Stimulated activated naive CD8-positive, alpha-beta T cell treated with anti-CD3 and anti-CD28 coated beads, Interleukin-15, amount 100 ng/mL, for 72 hours (primary cell): ENCODE data around the gene ARPC4.

Experiments used
- ATAC-seq: fragments of 150-1000 bp; cut with Tn5 transposase; 2 replicates; pipeline ENCODE4 v1.10.0; 2021; ENCODE audit warnings: mild to moderate bottlenecking, moderate library complexity
- DNase-seq, 2 donors: peaks; one replicate each; pipeline ENCODE4 v3.0.0; 2021 to 2022
- H3K27ac Mint-ChIP-seq, 2 donors: one replicate each; pipeline ENCODE4 v1.8.0; 2022; ENCODE audit warnings: mild to moderate bottlenecking in 2 of 2, mixed read lengths in 2 of 2, moderate library complexity in 2 of 2
- H3K27me3 Mint-ChIP-seq: one replicate; pipeline ENCODE4 v1.8.0; 2022; ENCODE audit warnings: mixed read lengths
- H3K4me1 Mint-ChIP-seq: one replicate; pipeline ENCODE4 v1.8.0; 2022; ENCODE audit warnings: mild to moderate bottlenecking, mixed read lengths
- H3K4me3 Mint-ChIP-seq, 2 donors: one replicate each; pipeline ENCODE4 v1.8.0; 2022; ENCODE audit warnings: mild to moderate bottlenecking in 2 of 2, mixed read lengths in 2 of 2, moderate library complexity in 1 of 2
- H3K9me3 Mint-ChIP-seq, 2 donors: one replicate each; pipeline ENCODE4 v1.8.0; 2022; ENCODE audit warnings: mixed read lengths in 2 of 2

Gene ARPC4

GRCh38 chr3:9780910-9781309 lies 12.0 kb upstream of the ARPC4 start:
- Mint-ChIP-seq H3K4me1 (peaks cover 77% of the 10 kb centered on the region), H3K9me3 (peaks cover 0 to 3% of the 10 kb centered on the region in 2 donors), H3K27me3 (no peaks in the 10 kb centered on the region), H3K4me3 (peak overlapping the region; percentile 68 to 74), H3K27ac (peak overlapping the region; percentile 98)
- DNase-seq (no peak), ATAC-seq (no peak)

GRCh38 chr3:9781551-9781950 lies 11.3 kb upstream of the ARPC4 start:
- no peak for ATAC-seq
- H3K4me3 Mint-ChIP-seq: no peak overlapping the region
- peak overlapping the region in 1 of 2 donors; percentile 51 for H3K27ac Mint-ChIP-seq
- H3K9me3 Mint-ChIP-seq: peaks cover 0 to 3% of the 10 kb centered on the region in 2 donors
- peaks cover 77% of the 10 kb centered on the region for H3K4me1 Mint-ChIP-seq
- no peak for DNase-seq
- H3K27me3 Mint-ChIP-seq: no peaks in the 10 kb centered on the region

DNA sequence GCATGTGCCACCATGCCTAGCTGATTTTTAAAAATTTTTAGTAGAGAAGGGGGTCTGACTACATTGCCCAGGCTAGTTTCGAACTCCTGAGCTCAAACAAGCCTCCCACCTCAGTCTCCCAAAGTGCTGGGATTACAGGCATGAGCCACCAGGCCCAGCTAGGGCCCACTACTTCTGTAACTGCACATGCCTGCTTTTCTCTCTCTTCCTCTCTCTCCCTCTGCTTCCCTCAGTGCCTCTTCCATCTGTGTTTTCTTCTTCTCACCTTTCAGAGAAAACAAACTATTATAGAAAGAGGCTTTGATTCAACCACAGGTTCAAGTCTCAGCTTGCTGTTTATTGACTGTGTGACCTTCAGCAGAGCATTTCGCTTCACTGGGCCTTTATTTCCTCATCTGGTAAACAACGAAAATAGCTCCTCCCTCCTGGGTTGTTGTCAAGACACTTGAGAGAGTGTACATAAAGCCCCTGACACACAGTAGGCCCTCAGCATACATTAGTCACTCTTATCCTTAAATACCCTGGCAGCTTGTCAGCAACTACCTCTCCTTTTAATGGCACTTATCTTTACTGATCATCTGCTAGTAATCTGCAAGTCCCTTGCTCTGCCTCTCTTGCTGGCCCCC lies 10.8 kb upstream of the ARPC4 start:
- Mint-ChIP-seq H3K27me3 (no peaks in the 10 kb centered on the region), H3K27ac (peak overlapping the region in 1 of 2 donors; percentile 51), H3K4me1 (peaks cover 77% of the 10 kb centered on the region), H3K9me3 (peaks cover 0 to 3% of the 10 kb centered on the region in 2 donors), H3K4me3 (no peak overlapping the region)
- ATAC-seq: no peak
- no peak for DNase-seq

- Mint-ChIP-seq H3K9me3 (peaks cover 0 to under 1% of the 10 kb centered on the region in 2 donors), H3K27me3 (no peaks in the 10 kb centered on the region), H3K4me1 (peaks cover 77% of the 10 kb centered on the region), H3K27ac (no peak overlapping the region), H3K4me3 (no peak overlapping the region)
- no peak for DNase-seq
- ATAC-seq: no peak
Observed at GRCh38 chr3:9782770-9783169, 10.1 kb upstream of the ARPC4 start.

DNA sequence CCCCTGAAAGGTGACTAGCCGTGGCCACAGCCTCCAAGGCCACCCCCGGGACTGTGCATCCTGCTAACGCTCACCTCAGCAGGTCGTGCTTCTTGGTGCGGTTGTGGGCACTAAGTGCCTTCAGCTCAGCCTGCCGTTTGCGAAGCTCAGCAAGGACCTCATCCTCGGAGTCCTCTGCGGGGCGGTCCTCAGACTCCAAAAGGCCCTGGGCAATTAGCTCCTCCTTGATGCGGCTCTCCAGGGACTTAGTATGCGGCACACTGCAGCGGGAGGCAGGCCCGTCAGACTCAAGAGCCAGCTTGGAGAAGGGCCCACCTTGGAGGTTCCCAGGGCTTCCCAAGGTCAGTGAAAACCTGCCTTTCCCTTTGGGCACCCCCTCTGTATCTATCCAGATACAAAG lies 8.9 kb upstream of the ARPC4 start:
- Mint-ChIP-seq H3K4me1 (peaks cover 71% of the 10 kb centered on the region), H3K9me3 (no peaks in the 10 kb centered on the region), H3K4me3 (no peak overlapping the region), H3K27me3 (no peaks in the 10 kb centered on the region), H3K27ac (no peak overlapping the region)
- ATAC-seq: no peak
- DNase-seq: no peak

GRCh38 chr3:9784965-9785364 lies 7.9 kb upstream of the ARPC4 start:
- Mint-ChIP-seq H3K4me3 (no peak overlapping the region), H3K4me1 (peaks cover 71% of the 10 kb centered on the region), H3K27me3 (no peaks in the 10 kb centered on the region), H3K9me3 (no peaks in the 10 kb centered on the region), H3K27ac (no peak overlapping the region)
- no peak for DNase-seq
- ATAC-seq: no peak

GRCh38 chr3:9785602-9786001 lies 7.3 kb upstream of the ARPC4 start:
- Mint-ChIP-seq H3K4me1 (peaks cover 71% of the 10 kb centered on the region), H3K27ac (peak overlapping the region in 1 of 2 donors; percentile 66), H3K27me3 (no peaks in the 10 kb centered on the region), H3K4me3 (no peak overlapping the region), H3K9me3 (no peaks in the 10 kb centered on the region)
- ATAC-seq (no peak), DNase-seq (no peak)

GRCh38 chr3:9786209-9786739 lies 6.6 kb upstream of the ARPC4 start:
- Mint-ChIP-seq H3K27ac (peak overlapping the region in 1 of 2 donors; percentile 46), H3K4me3 (no peak overlapping the region), H3K27me3 (no peaks in the 10 kb centered on the region), H3K4me1 (peaks cover 71% of the 10 kb centered on the region), H3K9me3 (no peaks in the 10 kb centered on the region)
- DNase-seq: no peak
- no peak for ATAC-seq

- Mint-ChIP-seq H3K4me1 (peaks cover 71% of the 10 kb centered on the region), H3K9me3 (no peaks in the 10 kb centered on the region), H3K27me3 (no peaks in the 10 kb centered on the region), H3K4me3 (peak overlapping the region; percentile 26 to 51), H3K27ac (peak overlapping the region in 1 of 2 donors; percentile 57)
- ATAC-seq (no peak), DNase-seq (no peak)
Observed at GRCh38 chr3:9786825-9787669, 5.8 kb upstream of the ARPC4 start.

DNA sequence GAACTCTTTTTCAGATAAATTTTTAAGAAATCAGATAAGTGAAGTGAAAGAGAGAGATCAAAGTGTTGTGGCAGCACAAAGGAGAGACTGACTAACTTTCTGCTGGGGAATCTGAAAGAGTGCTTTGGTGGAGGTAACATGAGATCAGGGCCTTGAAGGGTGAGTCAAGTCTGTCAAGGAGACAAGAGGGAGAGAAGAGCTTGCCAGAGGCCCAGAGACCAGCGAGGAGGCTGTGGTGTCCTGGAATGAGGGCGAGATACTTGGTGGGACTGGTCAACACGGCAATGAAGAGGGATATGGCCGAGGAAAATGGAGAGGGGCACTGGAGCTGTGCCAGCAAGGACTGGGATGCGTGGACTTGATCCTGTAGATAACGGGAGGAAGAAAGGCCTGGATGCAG lies 5.2 kb upstream of the ARPC4 start:
- H3K27ac Mint-ChIP-seq: peak overlapping the region in 1 of 2 donors; percentile 57
- no peak for ATAC-seq

GRCh38 chr3:9791127-9791526 lies 1.8 kb upstream of the ARPC4 start:
- Mint-ChIP-seq H3K9me3 (no peaks in the 10 kb centered on the region), H3K4me3 (peak overlapping the region; percentile 86 to 87), H3K4me1 (peaks cover 77% of the 10 kb centered on the region), H3K27ac (no peak overlapping the region), H3K27me3 (no peaks in the 10 kb centered on the region)
- DNase-seq (no peak), ATAC-seq (no peak)

More for the DNA sequence above, 5.2 kb upstream of the ARPC4 start:
- Mint-ChIP-seq H3K4me1 (peaks cover 65% of the 10 kb centered on the region), H3K4me3 (peak overlapping the region; percentile 26 to 51), H3K9me3 (no peaks in the 10 kb centered on the region), H3K27me3 (no peaks in the 10 kb centered on the region)
- no peak for DNase-seq

DNA sequence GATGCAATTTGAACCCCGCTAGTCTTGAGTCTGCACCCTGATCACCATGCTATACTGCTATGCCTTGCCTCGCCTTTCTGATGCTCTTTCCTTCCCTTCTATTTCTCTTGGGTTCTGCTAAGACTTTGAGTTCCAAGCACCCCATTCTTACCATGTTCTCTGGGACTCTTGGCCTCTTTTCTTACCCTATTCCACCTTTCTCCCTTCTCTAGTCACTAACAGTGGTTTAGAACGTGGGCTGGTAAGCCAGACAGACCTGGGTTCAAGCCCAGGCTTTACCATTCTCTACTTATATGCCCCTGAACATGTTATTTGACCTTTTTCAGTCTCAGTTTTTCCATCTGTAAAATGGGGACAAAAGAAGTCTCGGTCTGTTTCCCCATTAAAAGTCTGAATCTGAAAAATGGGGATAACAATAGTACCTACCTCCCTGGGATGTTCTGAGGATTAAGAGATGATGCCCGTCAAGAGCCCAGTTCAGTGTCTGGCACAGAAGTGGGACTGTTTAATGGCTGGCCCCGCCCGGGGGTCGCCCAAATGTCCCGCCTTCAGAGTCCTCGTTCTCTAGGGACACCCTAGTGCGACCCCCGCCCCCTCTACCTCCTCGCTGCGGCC lies 985 bp upstream of the ARPC4 start:
- Mint-ChIP-seq H3K9me3 (no peaks in the 10 kb centered on the region), H3K27me3 (no peaks in the 10 kb centered on the region), H3K27ac (peak overlapping the region; percentile 100), H3K4me1 (peaks cover 70% of the 10 kb centered on the region), H3K4me3 (peak overlapping the region; percentile 86 to 87)
- DNase-seq: no peak
- ATAC-seq: no peak

DNA sequence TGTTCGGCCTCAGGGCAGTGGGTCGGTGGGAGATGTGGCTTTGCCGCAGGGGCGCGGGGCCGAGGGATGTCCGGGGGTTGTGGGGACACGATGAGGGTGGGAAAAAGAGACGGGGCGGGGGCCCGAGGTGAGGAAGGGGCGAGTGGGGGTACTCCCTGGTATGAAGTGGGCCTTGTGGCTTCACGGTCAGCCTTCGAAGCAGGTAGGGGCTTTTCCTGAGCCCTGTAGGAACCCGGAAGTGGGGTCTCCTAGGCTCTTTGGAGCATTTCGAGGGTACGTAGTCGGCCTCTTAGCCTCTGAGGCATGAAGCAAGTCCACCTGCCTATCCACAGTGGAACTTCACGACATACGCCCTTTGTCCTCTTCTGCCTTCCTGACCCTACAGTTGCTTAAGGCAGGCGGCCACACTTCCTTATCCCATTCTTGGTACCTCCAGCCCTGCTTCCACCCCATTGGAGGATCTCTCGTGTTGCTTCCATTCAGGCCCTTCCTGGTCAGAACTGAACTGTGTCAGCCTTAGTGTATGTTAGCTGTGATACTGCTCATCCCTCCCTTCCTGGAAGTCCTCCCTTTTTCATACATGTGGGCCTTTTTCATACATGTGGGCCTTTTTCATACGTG lies 389 bp downstream of the ARPC4 start:
- DNase-seq (peak in 1 of 2 donors; percentile 17), ATAC-seq (peak; percentile 10)
- Mint-ChIP-seq H3K27ac (peak overlapping the region; percentile 100), H3K4me1 (peaks cover 65% of the 10 kb centered on the region), H3K4me3 (peak overlapping the region; percentile 86 to 87), H3K27me3 (no peaks in the 10 kb centered on the region), H3K9me3 (no peaks in the 10 kb centered on the region)

DNA sequence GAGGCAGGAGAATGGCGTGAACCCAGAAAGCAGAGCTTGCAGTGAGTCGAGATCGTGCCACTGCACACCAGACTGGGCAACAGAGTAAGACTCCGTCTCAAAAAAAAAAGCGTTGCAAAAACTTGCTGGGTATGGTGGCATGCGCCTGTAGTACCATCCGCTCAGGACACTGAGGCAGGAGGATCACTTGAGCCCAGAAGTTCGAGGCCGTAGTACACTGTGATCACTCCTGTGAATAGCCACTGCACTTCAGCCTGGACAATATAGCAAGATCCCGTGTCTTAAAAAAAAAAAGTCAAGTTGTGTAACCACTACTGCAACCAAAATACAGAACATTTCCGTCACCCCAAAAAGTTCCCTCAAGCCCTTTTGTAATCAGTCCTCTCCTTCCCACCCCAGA lies 1.5 kb downstream of the ARPC4 start:
- no peaks in the 10 kb centered on the region for H3K9me3 Mint-ChIP-seq
- peak overlapping the region; percentile 86 to 87 for H3K4me3 Mint-ChIP-seq
- H3K4me1 Mint-ChIP-seq: peaks cover 58% of the 10 kb centered on the region
- DNase-seq: no peak
- H3K27ac Mint-ChIP-seq: peak overlapping the region; percentile 100
- ATAC-seq: no peak
- H3K27me3 Mint-ChIP-seq: no peaks in the 10 kb centered on the region

- peaks cover 50% of the 10 kb centered on the region for H3K4me1 Mint-ChIP-seq
Observed at GRCh38 chr3:9795207-9795606, 2.3 kb downstream of the ARPC4 start.

More at GRCh38 chr3:9795207-9795606, 2.3 kb downstream of the ARPC4 start:
- Mint-ChIP-seq H3K4me3 (peak overlapping the region; percentile 22 to 69), H3K27ac (peak overlapping the region; percentile 72 to 93), H3K9me3 (no peaks in the 10 kb centered on the region), H3K27me3 (no peaks in the 10 kb centered on the region)
- DNase-seq (no peak), ATAC-seq (no peak)
